Jurkat, Clone E6-1 (cell line): ENCODE measurements around the gene TSPAN9.

Experiments used
- DNase-seq: peaks from one replicate; pipeline ENCODE4 v3.0.0-alpha.2; 2011; ENCODE audit warnings: low read depth, low spot score
- H3K4me3 ChIP-seq: 2 replicates; pipeline ENCODE4 v1.5.1; 2011; ENCODE audit warnings: mild to moderate bottlenecking, low read length, control low read depth, moderate library complexity

Gene TSPAN9

GRCh38 chr12:3071710-3072109, 5.5 kb upstream of the TSPAN9 start:
- no peak overlapping the region for H3K4me3 ChIP-seq
- DNase-seq: no peak

- DNase-seq: peak; percentile 79
- no peak overlapping the region for H3K4me3 ChIP-seq
Observed at GRCh38 chr12:3073438-3074250, 3.5 kb upstream of the TSPAN9 start.

- no peak for DNase-seq
- no peak overlapping the region for H3K4me3 ChIP-seq
Observed at GRCh38 chr12:3075315-3075714, 1.9 kb upstream of the TSPAN9 start.

- H3K4me3 ChIP-seq: peak overlapping the region; percentile 43
- no peak for DNase-seq
Observed at GRCh38 chr12:3077572-3078081, 448 bp downstream of the TSPAN9 start.

- peak overlapping the region; percentile 43 for H3K4me3 ChIP-seq
- DNase-seq: no peak
Observed at GRCh38 chr12:3078086-3078820, 1.1 kb downstream of the TSPAN9 start.

GRCh38 chr12:3081091-3081490, 3.9 kb downstream of the TSPAN9 start:
- H3K4me3 ChIP-seq: no peak overlapping the region
- DNase-seq: no peak

- H3K4me3 ChIP-seq: no peak overlapping the region
- DNase-seq: no peak
Observed at GRCh38 chr12:3081886-3082285, 4.7 kb downstream of the TSPAN9 start.

- H3K4me3 ChIP-seq: no peak overlapping the region
- DNase-seq: no peak
Observed at GRCh38 chr12:3083241-3083920, 6.2 kb downstream of the TSPAN9 start.

- no peak overlapping the region for H3K4me3 ChIP-seq
Observed at GRCh38 chr12:3083921-3084347, 6.8 kb downstream of the TSPAN9 start.

GRCh38 chr12:3084742-3085141, 7.6 kb downstream of the TSPAN9 start:
- DNase-seq: no peak
- H3K4me3 ChIP-seq: no peak overlapping the region

More at GRCh38 chr12:3083921-3084347, 6.8 kb downstream of the TSPAN9 start:
- DNase-seq: no peak

GRCh38 chr12:3085341-3086139, 8.4 kb downstream of the TSPAN9 start:
- H3K4me3 ChIP-seq: no peak overlapping the region
- no peak for DNase-seq

- H3K4me3 ChIP-seq: no peak overlapping the region
- DNase-seq: no peak
Observed at GRCh38 chr12:3086211-3086610, 9.0 kb downstream of the TSPAN9 start.

- DNase-seq: no peak
- H3K4me3 ChIP-seq: no peak overlapping the region
Observed at GRCh38 chr12:3086729-3087323, 9.6 kb downstream of the TSPAN9 start.

- H3K4me3 ChIP-seq: no peak overlapping the region
- no peak for DNase-seq
Observed at GRCh38 chr12:3087758-3088650, 10.8 kb downstream of the TSPAN9 start.

- DNase-seq: no peak
- H3K4me3 ChIP-seq: no peak overlapping the region
Observed at GRCh38 chr12:3089588-3089987, 12.4 kb downstream of the TSPAN9 start.

GRCh38 chr12:3090240-3091037, 13.3 kb downstream of the TSPAN9 start:
- no peak overlapping the region for H3K4me3 ChIP-seq
- no peak for DNase-seq

GRCh38 chr12:3091038-3091319, 13.8 kb downstream of the TSPAN9 start:
- no peak for DNase-seq

More at GRCh38 chr12:3091038-3091319, 13.8 kb downstream of the TSPAN9 start:
- no peak overlapping the region for H3K4me3 ChIP-seq
